NCI-H1105 (cell line): ENCODE results near the gene EIPR1.
"Not testable (repeated sequence)": the region's sequence is repeated elsewhere in the genome, so short reads cannot be mapped to it uniquely, and the experiment has no call there.

ENCODE experiments used
- DNase-seq: peaks from one replicate; lab custom pipeline; 2025; lab: John Stamatoyannopoulos, UW

Gene EIPR1

GRCh38 chr2:3192920-3193319 lies 184.7 kb downstream of the EIPR1 start:
- DNase-seq, result no peak

DNA sequence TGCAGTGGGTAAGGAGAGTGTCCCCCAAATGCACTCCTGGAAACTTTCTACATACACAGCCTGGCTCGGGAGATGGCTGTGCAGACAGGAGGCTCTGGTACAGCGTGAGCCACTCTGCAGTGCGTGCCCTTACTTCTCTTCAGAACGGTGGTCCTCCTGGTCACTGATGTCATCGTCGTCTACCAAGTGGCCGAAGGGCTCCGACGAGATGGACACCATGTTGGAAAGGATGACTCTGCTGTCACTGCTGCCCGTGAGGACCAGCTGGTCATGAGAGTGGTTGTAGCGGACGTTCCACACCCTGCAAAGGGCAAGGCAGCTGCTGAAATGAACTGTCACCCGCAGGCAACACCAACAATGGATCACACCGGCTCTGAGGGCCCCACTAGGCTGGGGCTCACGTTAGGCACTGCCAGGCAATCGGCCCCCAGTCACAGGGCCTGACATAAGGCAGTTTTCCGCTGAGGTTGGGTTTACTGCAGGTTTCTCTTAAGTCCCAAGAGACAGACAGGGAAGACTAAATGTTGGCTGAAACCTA lies 185.3 kb downstream of the EIPR1 start:
- no peak for DNase-seq

DNA sequence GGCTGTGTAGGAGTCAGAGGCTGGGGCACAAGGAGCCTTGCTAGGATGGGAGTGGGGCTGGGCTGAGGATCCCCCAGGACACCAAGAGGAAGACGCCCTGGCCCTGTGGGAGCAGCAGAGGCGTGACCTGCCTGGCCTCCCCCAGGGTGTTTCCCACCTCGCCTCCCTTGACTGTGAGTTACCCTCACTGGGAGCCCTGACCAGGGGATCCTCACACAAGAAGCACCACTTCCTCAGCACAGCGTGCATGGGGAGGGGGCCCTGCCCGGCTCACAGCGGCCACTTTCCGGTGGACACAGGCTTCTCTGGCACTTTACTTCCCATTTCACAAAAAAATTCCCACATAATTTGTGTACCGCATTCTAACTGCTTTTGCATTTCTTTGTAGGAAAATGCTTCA lies 187.7 kb downstream of the EIPR1 start:
- DNase-seq, result no peak

- no peak for DNase-seq
These were observed 188.5 kb downstream of the EIPR1 start for GRCh38 chr2:3189076-3189591.

- no peak for DNase-seq
These were observed 189.1 kb downstream of the EIPR1 start for GRCh38 chr2:3188405-3188946.

GRCh38 chr2:3187467-3187866 lies 190.2 kb downstream of the EIPR1 start:
- no peak for DNase-seq

GRCh38 chr2:3186766-3187165 lies 190.9 kb downstream of the EIPR1 start:
- DNase-seq, result no peak

DNA sequence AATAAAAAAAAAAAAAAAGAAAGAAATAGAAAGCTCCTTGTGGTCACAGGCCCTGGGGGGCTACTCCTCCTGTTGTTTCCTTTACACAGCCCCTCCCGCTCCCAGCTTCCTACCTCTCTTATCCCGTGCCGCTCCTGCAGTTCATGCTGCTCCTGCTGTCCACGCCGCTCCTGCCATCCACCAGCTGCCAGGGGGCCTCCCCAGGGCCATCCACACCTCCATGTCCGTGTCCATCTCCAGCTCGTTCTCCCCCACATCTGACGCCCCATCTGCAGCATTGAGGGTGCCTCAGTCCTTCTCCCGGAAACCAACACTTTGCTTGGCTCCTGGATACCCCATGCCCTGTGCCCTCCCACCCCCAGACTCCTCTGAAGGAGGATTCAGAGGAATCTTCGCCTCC lies 191.7 kb downstream of the EIPR1 start:
- no peak for DNase-seq

GRCh38 chr2:3185256-3185655 lies 192.4 kb downstream of the EIPR1 start:
- no peak for DNase-seq

- no peak for DNase-seq
These were observed 193.5 kb downstream of the EIPR1 start for GRCh38 chr2:3184167-3184566.

GRCh38 chr2:3183766-3184165 lies 193.9 kb downstream of the EIPR1 start:
- DNase-seq, result no peak

DNA sequence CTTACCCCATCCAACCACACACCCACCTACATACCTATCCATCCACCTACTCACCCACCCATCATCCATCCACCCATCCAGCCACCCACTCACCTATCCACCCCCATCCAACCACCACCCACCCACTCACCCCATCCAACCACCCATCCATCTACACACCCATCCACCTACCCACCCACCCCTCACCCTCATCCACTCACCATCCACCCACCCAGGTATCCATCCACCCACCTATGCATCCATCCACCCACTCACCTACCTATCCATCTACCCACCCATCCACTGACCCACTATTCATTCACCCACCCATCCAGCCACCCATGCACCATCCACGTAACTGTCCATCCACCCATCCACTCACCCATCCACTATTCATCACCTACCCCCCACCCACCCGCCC lies 194.8 kb downstream of the EIPR1 start:
- DNase-seq, result no peak

DNA sequence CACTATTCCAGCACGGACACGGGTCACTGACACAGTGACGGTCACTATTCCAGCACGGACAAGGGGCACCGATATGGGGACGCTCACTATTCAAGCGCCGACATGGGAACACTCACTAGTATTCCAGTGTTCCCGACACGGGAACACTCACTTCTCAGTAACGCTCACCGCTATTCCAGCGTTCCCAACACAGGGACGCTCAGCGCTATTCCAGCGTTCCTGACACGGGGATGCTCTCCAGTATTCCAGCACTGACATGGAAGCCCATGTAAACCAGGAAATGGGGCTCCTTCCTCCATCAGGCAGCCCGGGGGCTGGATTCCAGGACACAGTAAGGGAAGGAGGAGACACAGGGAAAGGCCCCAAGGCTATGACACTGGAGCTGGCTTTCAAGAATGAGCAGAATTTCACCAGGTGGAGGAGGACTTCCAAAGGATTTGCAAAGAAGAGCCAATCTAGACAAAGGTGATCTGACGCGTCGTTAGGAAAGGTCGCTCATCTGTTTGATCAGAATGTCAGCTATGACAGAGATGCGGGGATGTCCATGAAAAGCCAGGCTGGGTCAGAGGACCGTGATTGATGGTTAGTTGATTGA lies 196.1 kb downstream of the EIPR1 start:
- DNase-seq, result no peak

- not testable (repeated sequence) for DNase-seq
These were observed 196.8 kb downstream of the EIPR1 start for GRCh38 chr2:3180909-3181221.

DNA sequence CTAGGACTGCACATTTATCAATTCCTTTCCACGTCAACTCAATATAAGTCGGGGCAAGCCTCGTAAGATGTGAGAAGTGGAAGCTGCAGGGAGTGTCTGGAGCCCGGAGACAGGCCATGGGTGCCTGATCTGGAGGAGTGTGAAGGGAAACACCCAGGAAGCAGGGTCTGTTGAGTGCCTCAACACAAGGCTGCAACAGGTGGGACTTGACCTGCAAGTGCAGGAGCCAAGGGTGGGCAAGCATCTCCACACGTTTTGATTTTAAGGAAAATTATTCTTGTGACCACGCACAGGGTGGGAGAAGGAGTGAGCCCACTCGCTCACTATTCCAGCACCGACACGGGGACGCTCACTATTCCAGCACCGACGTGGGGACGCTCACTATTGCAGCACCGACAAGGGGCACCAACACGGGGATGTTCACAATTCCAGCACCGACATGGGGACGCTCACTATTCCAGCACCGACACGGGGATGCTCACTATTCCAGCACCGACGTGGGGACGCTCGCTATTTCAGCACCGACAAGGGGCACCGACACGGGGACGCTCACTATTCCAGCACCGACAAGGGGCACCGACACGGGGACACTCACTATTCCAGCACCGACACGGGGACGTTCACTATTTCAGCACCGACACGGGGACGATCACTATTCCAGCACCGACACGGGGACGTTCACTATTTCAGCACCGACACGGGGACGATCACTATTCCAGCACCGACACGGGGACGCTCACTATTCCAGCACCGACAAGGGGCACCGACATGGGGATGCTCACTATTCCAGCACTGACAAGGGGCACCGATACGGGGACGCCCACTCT lies 197.3 kb downstream of the EIPR1 start:
- DNase-seq, result no peak

GRCh38 chr2:3179626-3180025 lies 198.0 kb downstream of the EIPR1 start:
- DNase-seq, result no peak

DNA sequence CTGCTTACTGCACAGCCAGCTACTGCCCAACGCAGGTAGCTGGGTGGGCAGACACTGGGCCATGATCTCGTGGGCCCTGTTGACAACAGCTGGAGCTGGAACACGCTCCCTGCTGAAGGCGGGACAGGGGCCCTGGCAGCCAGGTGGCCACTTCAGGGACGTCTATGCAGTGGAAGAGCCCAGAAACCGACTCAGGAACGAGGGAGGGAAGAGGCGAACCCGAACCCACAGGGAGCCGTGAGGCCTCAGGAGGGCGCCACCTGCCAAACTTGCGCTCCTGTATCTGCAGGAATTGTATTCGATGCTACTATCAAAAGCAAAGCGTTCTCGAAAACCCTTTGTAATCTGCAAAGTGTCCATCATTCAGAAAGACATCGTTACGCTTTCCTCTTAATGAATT lies 198.4 kb downstream of the EIPR1 start:
- no peak for DNase-seq

GRCh38 chr2:3178578-3179031 lies 199.0 kb downstream of the EIPR1 start:
- no peak for DNase-seq

- no peak for DNase-seq
These were observed 199.6 kb downstream of the EIPR1 start for GRCh38 chr2:3177891-3178577.

DNA sequence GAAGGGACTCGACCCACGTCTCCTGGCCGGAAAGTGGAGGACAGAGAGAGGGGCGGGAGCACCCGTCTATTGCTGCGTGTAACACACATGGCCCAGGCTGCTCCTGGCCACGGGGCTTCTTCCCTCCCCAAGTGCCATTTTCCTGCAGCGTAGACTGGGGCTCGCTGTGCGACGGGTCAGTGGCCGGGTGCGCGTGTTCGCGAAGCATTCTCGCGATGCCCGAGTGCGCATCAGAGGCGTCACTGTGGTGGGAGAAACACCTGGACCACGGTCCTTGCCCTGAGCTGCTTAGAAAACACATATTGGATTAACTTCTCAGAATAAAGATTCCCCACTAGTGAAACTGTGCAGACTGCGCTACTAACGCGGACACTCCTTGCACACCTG lies 200.8 kb downstream of the EIPR1 start:
- DNase-seq, result no peak

DNA sequence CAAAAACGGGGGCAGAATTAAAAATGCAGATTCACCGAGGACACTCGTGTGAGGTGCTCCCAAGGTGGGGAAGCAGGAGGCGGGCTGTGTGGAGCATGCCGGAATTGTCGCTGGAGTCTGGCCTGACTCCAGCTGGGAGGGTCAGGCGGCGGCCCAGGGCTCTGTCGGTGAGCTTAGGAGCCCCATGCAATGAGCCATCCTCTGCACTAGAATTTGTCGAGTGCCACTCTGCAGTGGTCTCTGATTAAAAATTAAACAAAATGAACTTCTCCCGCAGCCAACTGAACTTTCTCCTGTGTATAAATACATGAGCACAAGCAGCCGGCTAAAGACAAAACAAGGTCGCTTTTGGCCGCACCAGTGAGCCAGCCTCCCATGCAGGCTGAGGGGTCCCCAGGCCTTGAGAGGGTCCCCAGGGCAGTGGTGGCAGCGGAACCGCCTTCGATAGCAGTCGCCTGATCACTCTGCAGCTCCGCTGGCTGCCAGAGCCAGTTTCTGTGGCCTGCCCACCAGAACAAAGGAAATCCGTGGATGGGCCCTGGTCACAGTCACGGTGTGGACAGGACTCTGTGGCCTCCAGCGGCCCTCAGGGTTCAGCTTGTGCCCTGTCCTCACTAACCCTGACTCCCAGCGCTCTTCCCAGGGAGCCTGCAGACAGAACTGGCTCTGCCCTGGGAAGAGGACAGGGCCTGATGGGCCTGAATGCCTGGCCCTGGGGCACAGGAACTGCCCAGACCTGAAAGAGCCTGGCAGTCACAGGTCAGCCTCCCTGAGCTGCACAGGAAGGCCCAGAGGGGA lies 201.3 kb downstream of the EIPR1 start:
- no peak for DNase-seq

- DNase-seq, result no peak
These were observed 202.1 kb downstream of the EIPR1 start for GRCh38 chr2:3175568-3175955.
